Heart left ventricle (tissue), 13 donors: ENCODE data around the gene MYG1.

Experiments used
- POLR2A ChIP-seq, 2 donors: fragments of 450-650 bp; IDR thresholded peaks; one replicate each; pipeline ENCODE4 v1.6.1; 2017; ENCODE audit warnings: antibody characterized with exemption in 2 of 2, mild to moderate bottlenecking in 2 of 2, moderate library complexity in 2 of 2
- TF ChIP-seq, protein P1 (sequence below), 12 donors: fragments of 200-600 bp; sonication (generic) in 4 of 12; IDR thresholded peaks; one replicate each; pipeline versions ENCODE4 v1.5.0 to v1.8.0; 2018 to 2022; ENCODE audit warnings: antibody characterized with exemption in 12 of 12, mild to moderate bottlenecking in 5 of 12
- donor health status: ischemic (EF 13 %, LVEDD 7.1; RV severe dilation, severe dysfunction).
- donor health status: DM: no; HTN: yes; CAD: no.
- donor health status: DM: no; HTN: no; CAD: no.
- donor health status: ischemic (EF 25% LVEDD 6.9; RV normal size, moderate dysfunction).
- donor health status: ischemic (EF 25% LVEDD 5.7; RV mildly dilated, moderate dysfunction).
- donor health status: ischemic (EF 35%, LVEDD 5.7; RV mildly dilated, moderate dysfunction).
- donor health status: nonischemic (EF 11% LVEDD 7.7; RV severe dilation, severe dysfunction).
- donor health status: DM: yes; HTN: yes; CAD: no.
- donor health status: PGD.
- donor health status: ischemic (EF 29% LVEDD 5.4; RV normal size, mild dysfunction).
- donor health status: nonischemic (EF 23%, LVEDD 6.1; RV moderate dilation, normal function).

DNA sequence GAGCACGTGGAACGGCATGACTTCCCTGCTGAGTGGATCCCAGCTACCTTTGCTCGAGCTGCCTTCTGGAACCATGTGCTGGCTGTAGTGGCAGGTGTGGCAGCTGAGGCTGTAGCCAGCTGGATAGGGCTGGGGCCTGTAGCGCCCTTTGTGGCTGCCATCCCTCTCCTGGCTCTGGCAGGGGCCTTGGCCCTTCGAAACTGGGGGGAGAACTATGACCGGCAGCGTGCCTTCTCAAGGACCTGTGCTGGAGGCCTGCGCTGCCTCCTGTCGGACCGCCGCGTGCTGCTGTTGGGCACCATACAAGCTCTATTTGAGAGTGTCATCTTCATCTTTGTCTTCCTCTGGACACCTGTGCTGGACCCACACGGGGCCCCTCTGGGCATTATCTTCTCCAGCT is 46.2 kb upstream of the MYG1 start:
- TF ChIP-seq POLR2A (IDR thresholded peaks at IDR 0.05) = no peak
- TF ChIP-seq, protein P1, sequence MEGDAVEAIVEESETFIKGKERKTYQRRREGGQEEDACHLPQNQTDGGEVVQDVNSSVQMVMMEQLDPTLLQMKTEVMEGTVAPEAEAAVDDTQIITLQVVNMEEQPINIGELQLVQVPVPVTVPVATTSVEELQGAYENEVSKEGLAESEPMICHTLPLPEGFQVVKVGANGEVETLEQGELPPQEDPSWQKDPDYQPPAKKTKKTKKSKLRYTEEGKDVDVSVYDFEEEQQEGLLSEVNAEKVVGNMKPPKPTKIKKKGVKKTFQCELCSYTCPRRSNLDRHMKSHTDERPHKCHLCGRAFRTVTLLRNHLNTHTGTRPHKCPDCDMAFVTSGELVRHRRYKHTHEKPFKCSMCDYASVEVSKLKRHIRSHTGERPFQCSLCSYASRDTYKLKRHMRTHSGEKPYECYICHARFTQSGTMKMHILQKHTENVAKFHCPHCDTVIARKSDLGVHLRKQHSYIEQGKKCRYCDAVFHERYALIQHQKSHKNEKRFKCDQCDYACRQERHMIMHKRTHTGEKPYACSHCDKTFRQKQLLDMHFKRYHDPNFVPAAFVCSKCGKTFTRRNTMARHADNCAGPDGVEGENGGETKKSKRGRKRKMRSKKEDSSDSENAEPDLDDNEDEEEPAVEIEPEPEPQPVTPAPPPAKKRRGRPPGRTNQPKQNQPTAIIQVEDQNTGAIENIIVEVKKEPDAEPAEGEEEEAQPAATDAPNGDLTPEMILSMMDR (IDR thresholded peaks at IDR 0.05) = no peak
